NCI-H1092 treated with DMSO at 0.1 percent for 48 hours (cell line): ENCODE measurements around the gene CFAP57.

ENCODE experiments used
- DNase-seq: peaks from one replicate; lab custom pipeline; 2025; lab: John Stamatoyannopoulos, UW

CFAP57 gene

DNA sequence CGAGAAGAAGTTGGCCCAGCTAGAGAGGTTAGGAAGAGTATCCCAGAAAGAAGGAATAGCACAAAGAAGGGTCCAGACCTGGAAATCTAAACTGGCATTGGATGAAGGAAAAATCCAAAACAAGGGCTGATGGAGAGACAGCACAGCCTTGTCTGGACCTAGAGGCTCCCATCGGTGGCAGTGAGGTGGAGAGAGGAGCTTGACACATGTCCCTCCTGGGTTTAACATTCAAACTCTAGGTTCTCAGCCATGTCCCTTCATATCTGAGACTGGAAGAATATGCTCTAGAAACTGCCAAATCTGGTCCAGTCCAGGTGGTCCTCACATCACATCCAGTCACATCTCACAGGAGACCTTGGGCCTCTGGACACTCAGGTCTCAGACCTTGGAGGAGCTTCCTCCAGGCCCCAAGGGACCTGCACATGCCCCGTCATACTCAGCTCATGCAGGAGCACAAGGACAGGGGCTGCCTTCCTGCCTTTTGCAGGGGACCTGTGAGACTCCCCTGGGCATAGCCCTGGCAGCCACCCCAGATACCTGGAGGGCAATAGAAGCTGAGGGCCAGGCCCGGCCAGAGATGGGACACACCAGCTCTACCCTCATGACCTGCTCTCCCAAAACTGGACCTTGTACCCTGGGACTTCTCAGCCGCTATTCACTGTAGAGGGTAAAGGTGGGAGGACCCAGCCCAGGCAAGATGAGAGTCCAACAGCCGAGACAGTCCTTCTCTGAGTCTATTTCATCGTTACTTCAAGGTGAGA, 105.2 kb downstream of the CFAP57 start:
- DNase-seq, result no peak

DNA sequence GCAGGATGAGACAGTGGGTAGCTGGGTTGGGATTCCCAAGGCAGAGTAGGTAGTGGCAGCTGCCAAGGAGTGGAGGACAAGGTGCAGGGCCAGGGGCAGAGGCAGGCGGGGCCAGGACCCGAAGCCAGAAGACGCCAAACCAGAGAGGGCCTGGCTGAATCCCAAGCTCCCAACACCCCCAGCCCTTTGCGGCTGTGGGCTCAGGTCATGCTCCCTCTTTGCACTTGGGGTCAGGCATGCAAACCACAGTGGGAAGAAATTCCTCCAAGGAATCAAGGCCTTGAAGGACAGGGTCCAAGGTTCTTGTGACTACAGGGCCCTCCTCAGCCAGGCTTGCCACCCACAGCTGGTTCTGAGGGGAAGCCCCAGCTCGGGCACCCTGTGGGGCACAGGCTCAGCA, 107.0 kb downstream of the CFAP57 start:
- DNase-seq, result no peak

DNA sequence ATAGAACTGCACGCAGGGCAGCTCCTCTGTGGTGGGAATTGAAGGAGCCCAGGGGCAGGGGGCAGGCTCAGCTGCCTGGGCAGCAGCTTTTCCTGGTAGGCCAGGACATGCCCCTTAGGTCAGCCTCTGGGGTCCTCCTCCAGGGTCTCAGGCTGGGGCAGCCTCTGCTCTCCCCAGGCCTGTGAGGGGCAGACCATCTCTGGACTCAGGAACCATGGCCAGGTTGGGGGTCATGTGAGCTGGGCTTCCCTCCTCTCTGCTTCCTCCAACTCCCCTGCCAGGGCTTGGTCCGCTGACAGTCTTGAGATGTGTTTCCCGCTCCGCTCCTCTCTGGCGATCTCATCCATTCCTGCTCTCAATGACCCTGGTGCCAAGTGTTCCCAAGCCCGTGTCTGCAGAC, 107.5 kb downstream of the CFAP57 start:
- DNase-seq, result no peak

DNA sequence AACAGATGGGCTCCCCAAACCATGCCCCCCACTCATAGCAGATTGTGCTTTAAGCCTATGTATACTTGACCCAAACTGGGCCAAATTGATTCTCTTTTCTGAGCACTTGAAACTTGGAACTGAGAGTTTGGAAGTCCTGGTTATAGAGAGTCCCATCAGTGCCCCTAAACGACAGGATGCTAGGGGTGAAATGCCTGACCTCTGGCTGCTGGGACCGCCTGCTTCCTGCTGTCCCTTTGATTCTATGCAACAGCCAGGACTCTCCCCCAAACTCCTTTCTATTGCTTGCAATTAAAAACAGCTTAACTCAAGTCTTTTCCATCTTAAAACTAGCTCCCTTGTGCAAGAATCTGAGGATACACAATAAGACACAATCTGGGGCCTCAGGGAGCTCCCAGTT, 108.6 kb downstream of the CFAP57 start:
- DNase-seq, result no peak

DNA sequence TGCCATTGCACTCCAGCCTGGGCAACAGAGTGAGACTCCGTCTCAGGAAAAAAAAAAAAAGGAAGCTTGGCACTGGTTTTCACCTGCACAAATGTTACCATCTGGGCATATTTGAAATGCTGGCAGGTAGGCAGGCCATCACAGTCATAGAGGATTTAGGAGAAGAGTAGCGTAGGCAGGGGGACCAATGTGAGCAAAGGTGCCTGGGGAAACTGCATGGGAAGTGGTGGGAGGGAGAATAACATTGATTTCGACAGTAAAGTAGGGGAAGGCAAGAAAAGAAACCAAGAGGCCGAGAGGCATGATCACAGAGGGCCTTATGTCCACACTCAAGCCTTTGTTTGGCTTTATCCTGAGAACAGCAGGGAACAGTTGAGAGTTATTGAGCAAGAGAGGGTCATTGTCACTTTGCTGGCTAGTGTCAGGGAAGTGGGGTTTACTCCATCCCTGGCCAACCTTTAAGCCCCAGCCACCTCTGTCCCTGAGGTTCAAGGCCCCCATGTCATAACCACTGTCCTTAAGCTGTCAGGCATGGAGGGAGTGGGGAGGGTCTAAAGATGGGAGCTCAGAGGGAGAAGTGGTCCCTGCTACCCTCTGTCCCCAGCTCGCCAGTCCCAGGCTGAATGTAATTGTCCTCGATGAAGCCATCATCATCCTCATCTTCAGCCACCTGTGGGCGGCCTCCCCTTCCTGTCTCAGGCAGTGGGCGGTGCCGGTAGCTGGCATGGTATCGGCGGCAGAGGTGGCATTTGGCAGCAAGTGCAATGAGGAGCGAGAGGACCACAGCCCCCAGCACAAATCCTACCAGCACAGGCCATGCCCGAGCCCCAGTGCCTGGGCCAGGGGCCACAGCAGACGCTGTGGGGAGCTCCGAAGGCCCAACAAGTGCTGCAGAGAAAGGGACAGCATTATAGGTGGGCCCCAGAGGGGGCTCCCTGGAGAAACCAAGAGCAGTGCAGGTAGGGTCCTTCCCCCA, 110.4 kb downstream of the CFAP57 start:
- DNase-seq, result no peak

DNA sequence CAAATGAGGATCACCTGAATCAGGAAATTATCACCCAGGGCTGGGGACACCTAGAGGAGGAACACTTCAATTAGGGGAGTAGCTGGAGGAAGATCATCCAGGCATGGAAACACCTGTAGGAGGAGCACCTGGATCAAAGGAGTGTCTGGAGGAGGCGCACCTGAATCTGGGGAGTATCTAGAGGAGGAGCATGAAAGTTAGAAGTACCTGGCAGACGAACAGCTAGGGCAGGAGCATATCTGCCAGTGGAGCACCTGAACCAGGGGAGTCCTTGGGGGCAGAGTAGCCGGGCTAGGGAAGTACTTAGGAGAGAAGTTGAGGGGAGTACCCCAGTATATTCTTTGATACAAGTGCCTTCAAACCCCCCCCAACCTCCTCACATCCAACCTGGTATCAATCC, 111.9 kb downstream of the CFAP57 start:
- DNase-seq, result no peak

DNA sequence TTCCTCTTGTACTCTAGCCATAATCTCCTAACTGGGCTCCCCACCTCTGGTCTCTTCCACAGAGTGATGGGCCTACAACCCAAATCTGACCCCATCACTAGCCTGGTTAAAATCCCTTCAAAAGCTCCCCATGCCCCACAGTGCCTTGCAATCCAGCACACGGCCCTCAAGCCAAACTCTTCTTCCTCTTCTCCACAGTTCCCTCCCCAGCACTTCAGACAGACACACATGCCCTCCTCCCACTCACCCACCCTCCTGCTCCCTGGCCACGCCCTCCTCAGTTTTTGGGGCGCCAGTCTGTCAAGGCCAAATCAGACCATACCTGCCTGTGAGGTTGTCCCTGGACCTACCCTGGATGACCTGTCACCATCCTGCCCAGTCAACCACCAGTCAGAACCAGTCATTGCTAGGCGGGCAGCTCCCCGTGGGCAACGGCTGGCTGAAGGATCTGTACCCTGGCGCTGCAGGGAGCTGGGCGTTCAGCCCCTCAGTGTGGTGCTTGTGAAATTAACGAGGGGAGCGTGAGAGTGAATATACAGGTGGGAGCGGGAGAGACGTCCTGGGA, 112.5 kb downstream of the CFAP57 start:
- DNase-seq, result no peak

DNA sequence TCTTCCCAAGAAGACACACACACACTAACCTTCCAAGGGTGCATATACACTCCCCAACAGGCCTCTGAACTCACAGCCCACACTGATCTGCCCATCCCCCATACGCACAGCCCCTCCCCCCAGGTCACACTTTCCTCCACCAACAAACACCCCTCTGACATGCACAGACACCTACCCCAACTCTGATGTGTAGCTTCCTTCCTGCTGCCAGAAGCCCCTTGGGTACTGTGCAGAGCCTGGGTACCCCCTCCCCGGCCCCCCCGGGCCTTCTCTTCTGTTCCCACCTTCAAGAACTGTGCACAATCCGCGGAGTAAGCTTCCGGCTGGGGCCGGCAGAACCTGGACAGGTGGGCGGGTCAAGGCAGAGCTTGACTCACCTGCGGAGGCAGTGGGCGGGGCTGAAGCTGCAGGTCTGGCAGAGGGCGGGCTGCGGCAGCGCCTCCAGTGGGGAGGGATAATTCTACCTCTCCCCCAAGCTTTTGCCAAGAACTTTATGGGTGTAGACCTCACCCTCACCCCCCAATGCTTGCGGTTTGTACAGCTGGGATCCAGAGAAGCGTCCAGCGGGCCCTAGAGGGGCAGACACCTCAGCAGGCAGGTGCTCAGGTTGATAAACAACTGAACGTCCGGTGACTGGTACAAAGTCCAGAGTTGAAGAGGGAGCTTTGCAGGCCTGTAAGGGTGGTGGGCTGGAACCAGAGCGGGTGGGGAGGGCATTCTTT, 113.3 kb downstream of the CFAP57 start, which contains the start of gene C1orf210:
Gene C1orf210, minus strand, starts transcription at position 313 of the 722 bp plus-strand sequence. CDS start 2,311 bp downstream, outside the sequence.
- no peak for DNase-seq

DNA sequence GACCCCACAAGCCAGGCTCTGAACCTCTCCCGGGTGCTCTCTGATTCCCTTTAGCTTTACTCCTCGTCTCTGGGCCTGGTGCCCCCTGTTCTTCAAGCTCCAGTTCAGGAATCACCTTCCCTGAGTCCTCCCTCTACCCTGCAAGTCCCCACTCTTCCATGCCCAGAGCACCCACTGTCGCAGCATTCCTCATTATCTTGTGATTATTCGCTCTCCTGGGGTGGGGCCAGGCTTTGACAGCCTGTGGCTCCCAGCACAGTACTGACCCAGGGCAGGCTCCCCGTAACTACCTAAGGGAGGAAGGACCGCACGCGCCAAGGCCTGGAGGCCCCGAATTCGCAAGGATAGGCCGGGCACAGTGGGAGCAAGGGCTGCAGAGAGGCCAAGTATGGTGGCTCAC, 114.0 kb downstream of the CFAP57 start:
- no peak for DNase-seq

DNA sequence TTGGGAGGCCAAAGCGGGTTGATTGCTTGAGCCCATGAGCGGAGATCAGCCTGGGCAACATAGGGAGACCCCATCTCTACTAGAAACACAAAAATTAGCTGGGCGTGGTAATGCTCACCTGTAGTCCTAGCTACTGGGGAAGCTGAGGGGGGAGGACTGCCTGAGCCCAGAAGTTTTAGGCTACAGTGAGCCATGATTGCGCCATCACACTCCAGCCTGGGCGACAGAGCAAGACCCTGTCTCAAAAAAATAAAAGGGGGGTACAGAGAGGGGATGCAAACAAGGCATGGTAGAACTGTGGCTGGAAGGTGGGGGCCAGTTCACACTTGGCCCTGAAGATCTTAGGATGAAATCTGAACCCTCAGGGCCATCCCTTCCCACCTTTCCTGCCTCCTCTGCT, 114.4 kb downstream of the CFAP57 start:
- DNase-seq, result no peak

DNA sequence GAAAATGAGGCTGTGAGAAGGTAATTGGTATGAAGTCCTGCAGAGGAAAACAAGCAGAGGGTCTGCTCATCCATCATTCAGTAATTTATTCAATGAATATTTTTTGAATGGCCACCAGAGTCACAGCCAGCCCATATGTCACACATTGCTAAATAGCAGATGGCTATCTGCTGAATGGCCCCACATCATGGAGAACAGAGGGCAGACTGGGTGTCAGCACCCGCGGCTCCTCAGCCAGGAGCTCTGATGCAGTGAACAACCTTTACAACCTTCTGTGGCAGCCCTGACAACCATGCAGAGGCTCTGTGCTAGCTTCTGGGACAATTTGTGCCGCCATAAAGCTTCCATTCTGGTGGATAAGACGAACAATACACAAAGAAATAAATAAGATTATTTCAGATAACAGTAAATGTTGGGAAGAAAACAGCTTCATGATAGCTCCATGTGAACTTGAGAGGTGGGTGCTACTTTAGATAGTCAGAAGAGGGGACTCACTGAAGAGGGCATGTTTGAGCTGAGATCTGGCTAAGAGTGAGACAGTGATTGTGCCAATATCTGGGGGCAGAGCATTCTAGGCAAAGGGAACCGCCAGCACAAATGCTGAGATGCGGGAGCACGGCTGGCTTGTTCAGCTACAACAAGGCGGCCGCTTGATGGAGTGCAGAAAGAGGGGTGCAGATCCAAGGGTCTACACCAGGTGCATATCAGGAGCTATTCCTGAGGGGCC, 116.1 kb downstream of the CFAP57 start:
- no peak for DNase-seq

DNA sequence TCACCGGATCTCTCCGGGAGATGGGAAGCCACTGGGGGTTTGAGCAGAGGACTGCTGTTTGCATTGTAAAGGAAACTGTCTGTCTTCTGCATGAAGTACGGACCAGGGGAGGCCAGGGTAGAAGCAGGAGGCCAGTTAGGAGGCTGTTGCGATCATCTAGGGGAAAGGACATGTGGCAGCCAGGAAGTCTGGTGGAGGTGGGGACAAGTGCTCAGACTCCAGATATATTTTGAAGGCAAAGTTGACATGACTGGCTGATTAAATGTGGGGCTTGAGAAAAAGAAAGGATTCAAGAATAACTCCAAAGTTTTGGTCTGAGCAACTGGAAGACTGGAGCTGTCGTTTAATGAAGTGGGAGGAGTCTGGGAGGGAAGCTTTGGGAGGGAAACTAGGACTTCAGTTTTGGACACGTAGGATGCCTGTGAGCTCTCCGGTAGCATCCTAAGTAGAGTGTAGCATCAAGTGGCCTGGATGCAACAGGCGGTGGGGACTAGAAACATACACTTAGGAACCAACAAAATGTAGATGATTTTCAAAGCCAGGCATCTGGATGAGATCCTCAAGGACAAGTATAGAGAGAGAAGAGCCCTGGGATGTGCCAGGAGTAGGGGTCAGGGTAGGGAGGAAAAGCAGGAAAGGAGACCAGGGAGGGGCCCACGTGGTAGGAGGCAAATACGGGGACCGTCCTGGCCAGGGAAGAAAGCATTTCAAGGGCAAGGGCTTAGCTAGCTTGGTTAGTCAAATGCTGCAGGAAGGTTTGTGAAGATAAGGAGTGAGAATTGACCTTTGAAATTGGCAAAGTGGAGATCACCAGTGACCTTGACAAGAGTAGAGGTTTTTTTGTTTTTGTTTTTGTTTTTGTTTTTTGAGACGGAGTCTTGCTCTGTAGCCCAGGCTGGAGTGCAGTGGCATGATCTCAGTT, 116.9 kb downstream of the CFAP57 start:
- no peak for DNase-seq

DNA sequence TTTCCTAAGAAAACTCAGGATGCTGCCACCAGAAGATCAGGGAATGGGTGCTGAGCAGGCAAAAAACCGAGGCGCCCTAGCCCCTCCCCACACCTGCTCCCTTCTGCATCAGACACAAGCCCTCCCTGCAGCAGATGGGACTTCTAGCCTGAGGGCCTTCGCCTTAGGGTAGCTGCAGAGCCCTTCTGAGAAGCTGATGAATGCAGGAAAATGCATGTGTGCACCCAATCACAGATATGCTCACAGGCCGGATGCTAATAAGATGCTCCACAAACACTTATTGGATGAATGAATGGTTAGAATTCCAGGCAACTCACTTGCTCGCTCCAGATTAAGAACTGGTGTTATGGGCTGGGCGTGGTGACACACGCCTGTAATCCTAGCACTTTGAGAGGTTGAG, 120.1 kb downstream of the CFAP57 start:
- no peak for DNase-seq

DNA sequence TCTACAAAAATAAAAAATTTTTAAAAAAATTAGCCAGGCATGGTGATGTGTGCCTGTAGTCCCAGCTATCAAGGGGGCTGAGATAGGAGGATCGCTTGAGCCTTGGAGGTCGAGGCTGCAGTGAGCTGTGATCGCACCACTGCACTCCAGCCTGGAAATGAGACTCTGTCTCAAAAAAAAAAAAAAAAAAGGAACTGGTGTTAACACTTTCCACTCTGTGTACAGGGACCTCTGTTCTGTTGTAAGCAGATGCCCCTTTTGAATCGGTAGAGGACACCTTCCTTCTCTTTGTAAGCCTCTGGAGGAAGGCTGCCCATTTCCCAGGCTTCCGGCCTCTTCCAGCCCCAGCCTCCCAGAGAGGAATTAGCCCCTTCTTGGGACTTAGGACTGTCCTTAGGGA, 120.5 kb downstream of the CFAP57 start:
- no peak for DNase-seq

DNA sequence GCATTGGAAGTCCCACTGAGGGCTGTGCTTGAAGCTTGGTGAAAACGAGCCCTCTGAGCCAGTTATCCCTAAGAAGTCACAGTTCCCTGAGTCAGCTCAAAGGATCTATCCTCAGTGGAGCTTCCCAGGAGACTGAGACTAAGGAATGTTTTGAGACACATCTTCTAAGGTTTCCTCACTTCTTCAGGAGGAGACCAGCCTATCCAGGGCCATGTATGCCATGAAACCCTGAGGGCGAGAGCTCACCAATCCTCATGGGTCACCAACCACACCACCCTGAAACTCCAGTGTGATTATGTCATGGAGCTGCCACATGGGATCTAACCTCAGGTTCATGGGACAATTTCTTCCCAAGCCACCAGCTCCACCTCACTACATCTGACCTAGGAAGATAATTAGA, 121.0 kb downstream of the CFAP57 start:
- no peak for DNase-seq

DNA sequence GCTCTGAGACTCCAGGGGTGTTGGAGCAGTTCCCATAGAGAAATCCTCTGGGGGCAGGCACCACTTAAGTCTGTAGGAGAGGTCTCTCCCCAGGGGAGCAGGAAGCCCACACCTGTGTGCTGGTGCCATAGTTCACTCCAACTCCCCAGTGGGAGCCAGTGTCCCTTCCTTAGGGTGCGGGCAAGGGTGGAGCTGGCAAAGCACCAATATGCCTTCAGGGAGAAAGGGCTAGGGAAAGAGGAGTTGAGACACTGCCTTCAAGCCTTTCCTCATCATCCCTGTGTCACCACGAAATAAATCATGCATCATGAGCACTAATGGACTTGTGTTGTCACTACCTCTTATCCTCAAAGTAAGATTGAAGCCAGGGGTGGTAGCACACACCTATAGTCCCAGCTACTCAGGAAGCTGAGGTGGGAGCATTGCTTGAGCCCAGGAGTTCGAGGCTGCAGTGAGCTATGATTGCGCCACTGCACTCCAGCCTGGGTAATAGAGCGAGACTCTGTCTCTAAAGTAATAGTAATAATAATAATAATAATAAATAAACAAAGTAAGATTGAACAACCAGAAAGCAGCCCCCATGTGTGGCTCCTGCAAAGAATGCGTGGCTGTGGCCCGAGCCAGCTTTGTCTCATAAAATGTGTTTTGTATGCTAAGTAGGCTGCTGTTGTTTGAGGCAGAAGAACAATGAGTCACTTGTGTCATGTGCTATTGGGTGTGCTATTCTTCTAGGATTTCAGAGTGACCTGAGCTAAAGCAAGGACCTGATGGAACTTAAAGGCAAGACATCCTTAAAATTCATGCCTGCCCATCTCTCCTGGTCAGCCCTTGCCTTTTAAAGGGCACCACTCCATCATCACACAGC, 122.0 kb downstream of the CFAP57 start:
- no peak for DNase-seq

DNA sequence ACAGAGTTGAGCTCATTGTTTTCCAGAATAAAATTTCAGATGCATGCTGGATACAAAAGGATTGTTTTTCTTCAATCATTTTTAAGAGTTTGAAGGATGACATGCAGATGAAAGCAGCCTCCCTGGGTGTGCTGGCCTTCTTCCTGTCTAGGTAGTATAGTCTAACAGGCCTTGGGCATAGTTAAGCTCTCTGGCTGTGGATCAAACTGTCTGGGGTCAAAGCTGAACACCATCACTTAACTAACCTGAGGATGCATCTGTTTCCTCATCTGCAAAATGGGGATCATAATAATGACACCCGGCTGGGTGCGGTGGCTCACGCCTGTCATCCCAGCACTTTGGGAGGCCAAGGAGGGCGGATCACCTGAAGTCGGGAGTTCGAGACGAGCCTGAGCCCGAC, 122.6 kb downstream of the CFAP57 start:
- no peak for DNase-seq

DNA sequence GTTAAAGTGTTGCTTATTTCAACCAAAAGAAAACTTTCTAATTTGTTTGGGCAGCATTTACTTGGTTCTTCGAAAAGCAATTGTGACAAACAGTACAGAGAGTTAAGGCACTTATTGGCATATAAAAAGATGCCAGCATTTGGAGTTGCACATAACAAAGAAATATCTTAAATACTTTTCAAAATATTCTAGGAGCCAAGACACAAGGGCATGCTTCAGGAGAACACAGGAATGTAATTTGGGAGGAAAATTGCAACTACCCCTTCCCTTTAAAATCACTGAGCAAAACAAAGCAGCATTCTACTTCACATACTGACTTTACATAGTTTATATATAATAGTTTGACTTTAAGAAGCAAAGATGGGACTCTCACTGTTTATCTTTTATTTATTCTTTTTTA, 124.1 kb downstream of the CFAP57 start:
- DNase-seq, result no peak

DNA sequence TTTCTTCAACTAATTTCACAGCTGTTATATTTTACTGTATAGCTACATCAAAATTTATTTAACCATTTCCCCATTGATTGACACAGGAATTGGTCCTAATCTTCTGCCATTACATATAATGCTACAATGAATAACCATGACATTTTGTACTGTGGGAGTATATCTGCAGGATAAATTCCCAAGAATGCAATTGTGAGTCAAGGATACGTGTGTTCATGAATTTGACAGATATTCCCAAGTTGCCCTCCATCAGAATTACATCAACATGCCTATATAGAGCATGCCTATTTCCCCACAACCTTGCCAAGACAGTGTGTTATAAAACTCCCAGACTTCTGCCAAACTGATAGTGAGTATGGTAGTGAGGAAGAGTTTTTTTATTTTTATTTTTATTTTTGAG, 125.9 kb downstream of the CFAP57 start:
- DNase-seq, result no peak
